Hypothalamus (tissue), 51 donors: ENCODE data around the gene ALPL.
"Not testable (repeated sequence)": the region's sequence is repeated elsewhere in the genome, so short reads cannot be mapped to it uniquely, and the experiment has no call there.

Experiments used
- DNase-seq, 51 donors: peaks; one replicate each; lab custom pipeline; 2025; lab: John Stamatoyannopoulos, UW

The ALPL gene

DNA sequence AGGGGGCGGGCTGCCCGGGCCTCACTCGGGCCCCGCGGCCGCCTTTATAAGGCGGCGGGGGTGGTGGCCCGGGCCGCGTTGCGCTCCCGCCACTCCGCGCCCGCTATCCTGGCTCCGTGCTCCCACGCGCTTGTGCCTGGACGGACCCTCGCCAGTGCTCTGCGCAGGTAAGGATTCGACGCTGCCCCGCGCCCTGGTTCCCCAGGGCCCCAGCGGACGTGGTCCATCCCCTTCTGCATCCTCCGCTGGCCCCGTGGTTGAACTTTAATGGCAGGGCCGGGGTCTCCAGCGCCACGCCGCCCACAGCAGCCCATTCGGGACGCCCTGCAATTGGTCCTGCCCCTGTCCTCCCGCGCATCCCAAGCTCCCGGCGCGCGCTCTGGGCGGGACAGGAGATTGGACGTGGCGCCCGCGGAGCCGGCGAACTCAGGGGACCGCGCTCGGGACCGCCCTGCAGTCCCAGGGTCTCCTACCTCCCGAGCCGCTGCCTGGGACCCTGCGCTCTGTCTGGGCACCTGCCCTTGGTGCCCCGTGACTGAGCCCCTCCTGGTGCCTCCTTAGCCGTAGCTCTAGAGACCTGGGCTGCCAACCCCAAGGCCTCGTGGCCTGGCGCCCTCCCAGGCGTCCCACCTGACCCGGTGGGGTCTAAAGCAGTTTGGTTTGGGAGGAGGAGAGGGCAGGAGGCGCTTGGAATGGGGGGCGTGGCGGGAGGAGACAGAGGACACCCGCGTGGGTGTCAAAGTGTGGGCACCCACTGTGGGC, at the start of gene ALPL:
Gene ALPL (plus strand): TSS at position 73 of the 762 bp plus-strand sequence. CDS start 44,659 bp downstream, outside the sequence.
- no peak for DNase-seq

DNA sequence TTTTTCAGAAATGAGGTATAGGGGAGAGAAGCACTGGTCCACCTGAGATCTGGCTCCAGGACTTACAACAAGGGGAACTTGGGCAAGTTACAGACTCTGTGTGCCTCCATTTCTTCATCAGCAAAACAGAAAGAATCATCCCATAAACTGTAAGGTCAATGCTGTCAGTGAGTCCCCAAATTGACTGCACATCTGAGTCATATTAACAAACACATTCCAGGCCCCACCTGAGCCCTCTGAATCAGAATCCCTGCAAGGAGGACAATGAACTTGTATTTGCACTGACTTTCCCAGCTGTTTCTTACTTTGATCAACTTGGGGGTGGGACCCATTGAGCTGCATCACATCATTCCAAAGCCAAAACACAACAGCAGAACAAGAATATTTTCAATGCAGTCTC, 44.1 kb upstream of the ALPL start:
- not testable (repeated sequence) for DNase-seq

DNA sequence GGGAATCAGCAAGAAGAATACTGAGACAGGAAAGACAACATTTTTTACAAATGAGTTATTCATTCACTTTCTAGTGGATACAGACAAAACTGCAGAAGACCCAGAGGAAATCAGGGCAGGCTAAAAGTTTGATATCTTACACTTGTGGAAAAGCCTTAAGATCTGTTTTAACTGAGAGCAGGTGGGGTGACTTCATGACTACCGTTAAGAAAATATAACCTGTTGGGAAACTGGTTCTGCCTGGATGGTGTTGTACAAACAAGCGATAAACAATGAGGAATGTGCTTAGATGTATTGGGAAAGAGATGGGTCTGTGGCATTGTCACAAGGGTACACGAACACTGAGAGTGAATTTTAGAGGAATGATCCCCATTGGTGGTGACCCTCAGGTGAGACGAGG, 41.3 kb upstream of the ALPL start:
- not testable (repeated sequence) for DNase-seq

DNA sequence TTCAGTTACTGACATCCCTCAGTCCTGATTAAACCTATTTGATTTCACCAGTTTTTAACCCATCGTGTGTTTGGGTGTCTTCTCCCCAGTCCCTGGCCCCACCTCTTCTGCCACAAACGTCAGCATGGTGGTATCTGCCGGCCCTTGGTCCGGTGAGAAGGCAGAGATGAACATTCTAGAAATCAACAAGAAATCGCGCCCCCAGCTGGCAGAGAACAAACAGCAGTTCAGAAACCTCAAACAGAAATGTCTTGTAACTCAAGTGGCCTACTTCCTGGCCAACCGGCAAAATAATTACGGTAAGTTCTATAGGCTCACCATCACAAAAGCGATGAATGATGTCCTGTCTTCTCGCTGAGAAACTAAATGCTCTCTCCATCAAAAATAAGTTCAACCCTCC, 40.6 kb upstream of the ALPL start:
- peak in 1 of 51 donors; percentile 3 for DNase-seq

DNA sequence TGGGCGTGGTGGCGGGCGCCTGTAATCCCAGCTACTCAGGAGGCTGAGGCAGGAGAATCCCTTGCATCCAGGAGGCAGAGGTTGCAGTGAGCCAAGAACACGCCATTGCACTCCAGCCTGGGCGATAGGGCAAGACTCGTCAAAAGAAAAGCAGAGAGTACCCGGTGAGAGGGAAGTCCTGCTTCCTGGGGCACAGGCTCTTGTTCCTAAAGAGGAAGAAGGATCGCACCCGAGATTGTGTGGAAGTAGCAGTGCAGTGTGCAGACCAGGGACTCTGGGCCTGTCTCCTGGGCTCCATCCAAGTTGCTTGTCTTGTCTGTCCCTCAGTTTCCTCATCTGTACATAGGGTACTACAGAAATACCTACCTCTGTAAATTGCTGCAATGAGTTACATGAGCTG, 39.6 kb upstream of the ALPL start:
- DNase-seq = no peak

DNA sequence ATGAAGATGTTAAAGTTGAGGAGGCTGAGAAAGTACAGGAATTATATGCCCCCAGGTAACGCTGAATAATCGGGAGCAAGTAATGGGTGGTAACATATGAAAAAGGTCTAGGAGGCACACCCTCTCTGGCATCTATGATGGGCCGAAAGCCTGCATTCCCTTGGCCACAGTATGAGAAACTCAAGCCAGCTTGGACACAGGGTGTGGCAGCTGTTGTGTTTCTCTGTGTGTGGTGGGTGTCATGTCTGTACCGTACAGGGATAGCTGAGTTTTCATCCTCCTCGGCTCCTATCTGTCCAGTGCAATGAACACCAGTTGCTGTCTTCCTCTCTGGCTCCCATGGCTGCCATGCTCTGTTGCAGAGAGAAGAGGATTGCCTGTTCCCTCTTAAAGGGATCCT, 36.4 kb upstream of the ALPL start:
- no peak for DNase-seq

DNA sequence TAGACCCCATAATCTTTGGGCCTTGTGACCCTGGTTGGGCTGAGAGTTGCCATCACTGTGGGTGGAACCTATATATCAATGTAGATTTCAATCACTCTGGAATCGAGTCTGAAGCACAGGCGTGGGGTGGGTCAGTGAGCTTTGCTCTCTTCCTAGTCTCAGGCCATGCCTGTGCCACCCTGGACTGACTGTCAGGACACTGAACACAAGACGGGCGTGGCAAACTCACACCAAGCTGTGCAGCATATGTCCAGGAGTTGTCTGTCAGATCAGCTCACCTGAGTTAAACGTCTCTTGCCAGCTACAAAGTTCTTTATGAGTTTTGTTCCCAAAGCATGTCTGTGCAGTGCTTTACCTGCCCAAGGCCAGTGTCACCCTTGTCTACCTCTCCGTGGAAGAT, 30.9 kb upstream of the ALPL start:
- no peak for DNase-seq

DNA sequence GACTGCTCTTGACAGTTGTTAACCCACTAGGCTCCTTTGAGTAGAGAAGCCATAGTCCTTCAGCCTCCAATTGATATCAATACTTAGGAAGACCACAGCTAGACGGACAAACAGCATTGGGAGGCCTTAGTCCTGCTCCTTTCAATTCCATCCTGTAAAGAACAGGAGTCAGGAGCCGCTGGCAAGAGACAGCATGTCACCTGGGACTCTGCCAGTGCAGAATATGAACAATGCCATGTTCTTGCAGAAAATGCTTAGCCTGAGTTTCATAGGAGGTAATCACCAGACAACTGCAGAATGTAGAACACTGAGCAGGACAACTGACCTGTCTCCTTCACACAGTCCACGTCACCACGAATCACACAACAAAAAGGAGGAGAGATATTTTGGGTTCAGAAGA, 25.3 kb upstream of the ALPL start:
- not testable (repeated sequence) for DNase-seq

DNA sequence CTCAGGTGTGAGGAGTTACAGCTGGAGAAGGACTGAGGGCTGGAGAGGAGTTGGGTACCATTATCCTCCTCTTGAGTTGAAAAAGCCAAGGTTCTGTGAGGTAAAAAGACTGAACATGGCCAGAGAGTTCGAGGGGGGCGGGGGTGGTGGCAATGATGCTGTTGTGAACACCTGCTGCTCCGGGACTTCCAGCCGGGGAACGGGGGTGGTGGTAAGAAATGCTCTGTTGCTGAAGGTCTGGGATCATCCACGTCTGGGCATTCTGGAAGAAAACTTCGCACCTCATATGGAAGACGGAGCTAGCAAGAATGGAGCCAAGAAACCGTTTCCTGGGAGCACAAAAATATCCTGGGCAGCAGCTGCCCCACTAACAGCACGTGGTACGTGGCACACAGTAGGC, 20.1 kb upstream of the ALPL start:
- no peak for DNase-seq

DNA sequence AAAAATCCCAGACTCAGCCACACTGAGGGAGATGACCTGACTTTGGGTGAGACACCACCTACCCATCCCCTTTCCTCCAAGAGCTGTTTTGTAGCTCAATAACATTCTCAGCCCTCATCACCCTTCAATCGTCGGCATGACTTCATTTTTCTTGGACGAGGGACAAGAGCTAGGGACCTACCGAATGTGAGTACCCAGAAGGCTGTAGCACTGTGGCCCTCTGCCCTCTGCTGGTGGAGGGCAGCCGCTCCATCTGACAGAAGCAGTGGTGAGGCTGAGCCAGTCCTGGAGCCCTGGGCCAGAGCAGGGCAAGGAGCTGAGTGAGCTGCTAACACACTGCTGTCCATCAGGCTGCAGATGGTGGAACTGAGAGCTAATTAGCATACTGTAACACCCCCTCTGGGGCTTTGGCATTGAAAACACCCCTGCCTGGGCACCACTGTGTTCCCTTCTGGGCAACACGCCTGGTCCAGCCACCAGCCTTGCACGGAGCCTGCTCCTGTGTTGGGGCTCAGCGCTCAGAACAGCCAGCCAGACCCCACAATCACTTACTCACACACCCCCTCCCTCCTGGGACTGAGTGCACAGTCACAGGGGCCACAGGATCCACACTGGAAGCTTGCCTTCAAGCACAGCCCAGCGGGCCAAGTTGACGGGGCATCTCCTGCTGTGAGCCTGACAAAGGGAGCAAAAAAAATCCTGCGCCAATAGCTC, 18.3 kb upstream of the ALPL start:
- DNase-seq = peak in 5 of 51 donors; percentile 6 to 25 (median 15)

DNA sequence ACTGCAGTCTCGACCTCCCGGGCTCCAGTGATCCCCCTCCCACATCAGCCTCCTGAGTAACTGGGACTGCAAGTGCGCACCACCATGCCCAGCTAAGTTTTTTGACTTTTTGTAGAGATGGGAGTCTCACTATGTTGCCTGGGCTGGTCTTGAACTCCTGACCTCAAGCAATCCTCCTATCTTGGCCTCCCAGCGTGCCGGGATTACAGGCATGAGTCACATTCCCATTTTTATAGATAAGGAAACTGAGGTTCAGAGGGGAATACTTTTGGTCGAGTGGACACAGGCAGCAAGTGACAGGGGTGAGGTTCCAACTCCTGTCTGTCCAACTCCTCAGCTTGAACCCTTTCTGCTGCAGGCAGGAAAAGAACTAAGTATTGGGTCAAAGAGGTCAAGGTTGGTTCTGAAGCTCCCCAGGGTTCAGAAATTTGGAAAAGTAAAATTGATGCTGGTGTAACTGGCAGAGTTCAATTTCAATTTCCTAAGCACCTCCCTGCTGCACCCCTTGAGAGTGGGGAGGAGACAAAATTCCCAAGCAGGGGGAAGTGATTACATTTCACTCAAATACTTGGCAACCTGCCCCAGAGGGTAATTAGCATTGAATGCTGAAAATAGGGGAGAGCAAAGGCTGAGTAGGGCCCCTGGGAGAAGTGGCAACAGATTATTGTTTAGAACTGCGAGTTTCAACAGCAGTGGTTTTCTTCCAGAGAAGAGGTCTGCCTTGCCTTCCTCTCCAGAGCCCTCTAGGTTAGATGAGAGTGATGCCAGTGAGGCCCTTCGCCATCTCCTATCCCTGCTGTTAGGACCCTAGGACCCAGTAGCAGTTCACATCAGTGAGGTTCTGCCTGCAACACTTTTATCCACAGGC, 17.5 kb upstream of the ALPL start:
- DNase-seq = no peak

DNA sequence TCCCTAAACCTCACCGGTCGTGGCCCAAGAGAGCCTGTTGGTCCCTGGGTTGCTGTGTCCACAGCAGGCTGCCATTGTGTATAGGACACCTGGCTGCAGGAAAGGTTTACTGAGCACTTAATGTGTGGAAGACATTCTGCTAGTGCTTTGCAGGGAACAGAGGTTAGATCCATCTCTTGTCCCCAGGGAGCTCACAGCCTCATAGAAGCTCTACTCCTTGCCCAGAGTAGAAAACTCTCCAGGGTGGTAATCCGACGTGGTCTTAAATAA, 16.9 kb upstream of the ALPL start:
- DNase-seq = no peak

DNA sequence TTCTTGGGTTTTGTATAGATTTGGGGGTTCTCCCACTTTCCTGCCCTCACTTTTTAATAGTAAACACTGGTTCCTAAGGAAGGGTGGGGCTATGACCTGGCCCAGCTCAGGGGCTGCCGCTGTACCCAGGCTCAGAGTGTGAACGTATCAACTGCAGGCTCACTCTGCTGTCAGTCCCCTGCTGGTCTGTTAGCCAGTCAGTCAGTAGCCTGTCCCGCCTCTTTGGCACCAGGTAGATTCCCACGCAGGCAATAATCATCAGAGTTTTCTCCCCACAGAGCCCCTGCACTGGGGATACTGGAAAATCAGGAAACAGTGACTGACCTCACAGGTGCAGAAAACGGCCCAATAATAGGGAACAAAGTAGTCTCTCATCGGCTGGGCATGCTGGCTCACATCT, 15.0 kb upstream of the ALPL start:
- no peak for DNase-seq

DNA sequence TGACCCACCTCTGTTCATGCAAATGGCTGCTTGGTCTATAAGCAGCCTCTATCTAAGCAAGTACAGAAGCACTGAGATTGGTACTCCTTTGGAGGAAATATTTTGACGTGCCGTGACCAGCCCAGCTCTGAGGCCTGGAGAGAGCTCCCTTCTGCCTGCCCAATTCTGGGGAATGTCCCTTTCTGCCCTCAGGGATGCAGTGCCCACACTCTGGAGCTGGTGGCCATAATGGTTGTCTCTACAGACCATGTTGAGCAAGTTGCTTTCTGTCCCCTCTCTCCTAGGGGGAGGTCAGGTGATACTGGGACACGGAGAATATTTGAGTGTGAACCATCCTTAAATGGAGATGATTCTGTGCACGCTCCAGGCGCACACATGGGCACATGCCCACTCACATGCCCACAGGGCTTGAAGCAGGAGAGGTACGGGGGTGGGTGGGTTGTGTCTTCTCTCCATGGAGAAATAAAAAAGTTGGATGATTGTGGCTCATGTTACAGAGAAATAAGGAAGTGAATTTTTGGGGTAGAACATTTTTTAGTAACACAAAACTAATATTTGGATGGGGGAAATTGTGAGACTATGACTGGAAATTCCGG, 13.9 kb upstream of the ALPL start:
- no peak for DNase-seq

DNA sequence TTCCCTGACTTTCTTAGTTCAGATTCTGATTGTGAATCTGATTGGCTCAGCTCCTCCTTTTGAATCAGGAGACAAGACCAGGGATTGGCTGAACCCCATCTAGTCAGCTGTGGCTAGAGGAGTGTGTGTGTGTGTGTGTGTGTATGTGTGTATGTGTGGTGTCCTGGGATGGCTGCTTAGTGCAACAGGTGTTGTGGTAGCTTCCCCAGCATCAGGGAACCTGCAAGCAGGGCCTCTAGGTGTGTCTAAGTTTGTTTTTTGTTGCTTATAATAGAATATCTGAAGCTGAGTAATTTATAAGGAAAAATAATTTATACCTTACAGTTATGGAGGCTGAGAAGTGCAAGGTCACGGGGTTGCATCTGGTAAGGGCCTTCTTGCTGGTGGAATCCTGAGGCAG, 13.2 kb upstream of the ALPL start:
- no peak for DNase-seq

DNA sequence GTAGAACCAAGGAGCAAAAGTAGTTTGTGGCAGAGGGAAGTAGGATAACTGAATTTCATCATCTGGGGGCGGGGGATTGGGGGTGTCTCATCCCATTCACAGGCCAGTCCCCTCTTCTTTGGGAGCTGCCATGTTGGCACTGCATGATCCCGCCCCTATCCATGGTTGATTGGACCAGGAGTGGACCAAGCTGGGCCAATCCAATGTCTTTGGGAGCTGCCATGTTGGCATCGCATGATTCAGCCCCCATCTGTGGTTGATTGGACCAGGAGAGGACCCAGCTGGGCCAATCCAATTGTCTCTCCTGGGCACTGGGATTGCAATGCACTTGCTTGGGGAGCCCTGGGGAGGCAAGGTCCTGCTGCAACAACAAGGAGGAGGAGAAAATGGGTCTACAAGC, 12.3 kb upstream of the ALPL start:
- no peak for DNase-seq

DNA sequence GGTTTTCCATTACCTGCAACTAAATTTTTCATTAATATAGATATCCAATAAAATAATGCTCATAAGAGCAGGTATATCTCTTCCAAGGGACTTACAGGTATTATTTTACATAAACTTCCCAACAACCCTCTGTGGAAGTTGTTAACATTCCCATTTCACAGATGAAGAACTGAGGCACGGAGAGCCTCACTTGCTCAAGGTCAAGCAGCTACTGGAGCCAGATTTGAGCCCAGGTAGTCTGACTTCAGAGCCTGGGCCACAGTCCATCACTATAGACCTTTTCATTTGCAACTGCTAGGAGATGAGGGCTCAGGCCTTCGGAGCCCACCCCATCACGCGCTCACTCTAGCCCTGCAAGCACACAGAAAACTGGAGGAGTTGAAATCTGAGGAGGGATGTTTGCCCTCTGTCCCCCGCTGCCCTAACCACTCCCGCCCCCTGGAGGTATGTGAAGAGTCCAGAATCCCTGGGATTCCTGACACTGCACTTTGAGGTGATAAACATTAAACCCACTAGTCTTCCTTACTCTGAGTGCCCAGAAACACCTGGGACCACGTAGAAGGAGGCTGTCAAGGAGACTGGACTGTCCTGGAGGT, 11.7 kb upstream of the ALPL start:
- DNase-seq = no peak

DNA sequence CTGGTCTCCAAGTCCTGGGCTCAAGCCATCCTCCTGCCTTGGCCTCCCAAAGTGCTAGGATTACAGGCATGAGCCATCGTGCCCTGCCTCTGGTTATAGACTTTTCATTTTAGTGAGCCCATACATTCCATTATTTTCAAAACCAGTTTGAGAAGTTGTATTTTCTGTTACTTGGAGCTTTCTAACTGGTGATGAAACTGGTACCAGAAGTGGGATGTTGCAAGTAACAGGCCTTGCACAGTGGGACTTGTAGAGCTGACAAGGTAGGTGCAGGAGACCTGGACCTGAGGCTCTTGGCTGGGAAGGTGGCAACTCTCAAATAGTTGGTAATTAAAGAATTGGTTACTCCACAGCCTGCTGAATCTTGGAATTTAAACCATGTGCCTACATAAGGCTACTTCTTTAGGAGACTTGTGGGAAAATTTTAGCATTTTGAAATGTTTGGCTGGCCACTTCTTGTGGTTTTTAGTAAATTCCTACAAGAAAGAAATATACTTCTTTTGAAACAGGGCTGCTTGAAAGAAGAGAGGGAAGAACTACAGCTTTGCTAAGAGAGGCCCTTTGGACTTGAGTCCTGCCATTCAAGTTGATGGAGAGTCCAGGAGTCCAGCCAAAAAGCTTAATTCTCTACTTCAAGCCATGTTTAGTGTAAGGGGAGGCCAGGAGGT, 9.8 kb upstream of the ALPL start:
- DNase-seq = no peak

DNA sequence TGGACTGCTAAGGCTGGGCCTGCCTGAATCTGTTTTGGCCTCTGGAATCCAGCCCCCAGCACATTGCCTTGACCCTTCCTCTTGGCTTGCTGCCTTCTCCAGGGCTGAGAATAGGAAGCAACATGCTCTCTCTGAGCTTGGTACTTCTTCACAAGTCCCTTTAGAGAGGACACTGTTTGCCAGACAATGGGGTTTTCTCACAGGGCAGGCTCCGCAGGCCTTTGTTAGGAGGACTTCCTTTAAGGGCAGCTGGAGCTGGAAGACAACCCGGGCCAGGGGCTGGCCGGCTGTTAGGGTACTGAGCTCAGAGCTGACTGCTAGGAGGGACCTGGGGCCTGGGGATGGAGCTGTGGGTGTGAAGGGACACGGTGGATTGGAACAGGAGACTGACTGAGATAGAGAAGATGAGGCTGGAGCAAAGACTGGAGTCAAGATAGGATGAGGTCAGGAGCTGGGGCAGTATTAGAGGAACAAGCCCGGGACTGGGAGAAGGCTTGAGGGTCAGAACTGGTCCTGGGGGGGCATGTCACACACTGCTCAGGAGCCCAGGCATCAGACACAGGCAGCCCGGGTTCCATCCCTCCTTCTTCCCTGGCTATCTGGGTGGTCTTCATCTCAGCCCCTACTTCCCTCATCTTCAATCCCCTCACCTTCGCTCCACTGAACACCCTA, 5.4 kb upstream of the ALPL start:
- peak in 7 of 51 donors; percentile 4 to 44 (median 16) for DNase-seq

DNA sequence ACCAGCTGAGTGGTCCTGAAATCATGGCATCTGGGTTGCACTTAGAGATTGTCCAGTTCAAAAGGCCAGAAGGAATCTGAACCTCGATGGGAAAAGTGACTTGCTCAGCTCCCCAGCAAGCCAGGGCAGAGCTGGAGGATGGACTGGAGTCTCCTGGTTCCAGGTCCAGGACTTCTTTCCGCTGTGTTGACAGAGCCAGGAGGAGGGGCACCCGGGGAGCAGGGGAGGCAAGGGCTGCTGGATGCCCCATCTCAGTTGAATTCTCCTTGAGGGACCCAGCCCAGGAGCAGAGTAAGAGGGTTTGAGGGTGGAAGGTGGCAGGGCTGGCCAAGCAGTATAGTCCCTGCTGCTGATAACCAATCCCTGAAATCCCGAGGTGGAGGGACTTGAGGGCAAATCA, 2.4 kb upstream of the ALPL start:
- no peak for DNase-seq
